B cell (primary cell): ENCODE results near the gene DOCK8. TPM values are rescaled to one million over a fixed set of nuclear protein-coding genes. Genes with fewer than 3 reads are reported as not detected.
"Not testable (repeated sequence)": the region's sequence is repeated elsewhere in the genome, so short reads cannot be mapped to it uniquely, and the experiment has no call there.

Experiments
- ATAC-seq: fragments of 200-7000 bp; cut with Tn5 transposase; one replicate; pipeline ENCODE4 v1.10.0; 2021; ENCODE audit warnings: low read depth, mild to moderate bottlenecking, moderate number of reproducible peaks, moderate library complexity
- CTCF ChIA-PET: fragments of 350-600 bp; sonication (Branson Sonifier 250); formaldehyde crosslinking; loops from one replicate; lab custom pipeline; 2021; ENCODE audit warnings: antibody characterized with exemption, inconsistent platforms; lab: Charles Lee
- POLR2A ChIA-PET: fragments of 350-600 bp; sonication (Branson Sonifier 250); formaldehyde crosslinking; loops from one replicate; lab custom pipeline; 2021; ENCODE audit warnings: antibody characterized with exemption; lab: Charles Lee
- DNase-seq: peaks from one replicate; pipeline ENCODE4 v3.0.0; 2013
- H2AFZ ChIP-seq: 2 replicates; pipeline ENCODE4 v1.6.1; 2012; ENCODE audit warnings: mild to moderate bottlenecking, low read depth, low read length; ENCODE audit not compliant: insufficient read depth, poor library complexity, severe bottlenecking
- H3K27ac ChIP-seq, 2 donors: 1 replicate in 1 of 2; 2 replicates in 1 of 2; pipeline ENCODE4 v1.5.1; 2012 to 2013; ENCODE audit warnings: low read length in 2 of 2, mild to moderate bottlenecking in 2 of 2, moderate library complexity in 1 of 2
- H3K27me3 ChIP-seq, 4 experiments: fragments of 200-600 bp in 1 of 4; sonication (generic) in 1 of 4; replicated peaks in 1 of 4; 1 replicate in 2 of 4; 2 replicates in 2 of 4; pipeline versions ENCODE4 v1.6.1 to v1.7.0; 2013 to 2016; ENCODE audit warnings: low read length in 3 of 4, mild to moderate bottlenecking in 2 of 4, mixed read lengths in 1 of 4, moderate library complexity in 1 of 4; ENCODE audit not compliant: insufficient read depth in 4 of 4, control insufficient read depth in 3 of 4; ENCODE audit errors: control extremely low read depth in 1 of 4
- H3K36me3 ChIP-seq, 2 experiments: replicated peaks in 1 of 2; 1 replicate in 1 of 2; 2 replicates in 1 of 2; pipeline versions ENCODE4 v1.6.1 to v1.7.1; 2013; ENCODE audit warnings: low read length in 1 of 2; ENCODE audit not compliant: insufficient read depth in 2 of 2, control insufficient read depth in 1 of 2; ENCODE audit errors: control extremely low read depth in 1 of 2, extremely low read depth in 1 of 2
- H3K4me1 ChIP-seq, 2 donors: fragments of 200-600 bp in 1 of 2; sonication (generic) in 1 of 2; 1 replicate in 1 of 2; 2 replicates in 1 of 2; pipeline versions ENCODE4 v1.5.1 to v1.6.1; 2013 to 2017; ENCODE audit warnings: low read length in 2 of 2; ENCODE audit not compliant: control insufficient read depth in 2 of 2, insufficient read depth in 2 of 2
- H3K4me2 ChIP-seq: replicated peaks from 2 replicates; pipeline ENCODE3; 2012; ENCODE audit warnings: mild to moderate bottlenecking, low read depth, low read length; ENCODE audit not compliant: poor library complexity, severe bottlenecking
- H3K4me3 ChIP-seq, 5 experiments: fragments of 200-600 bp in 1 of 5; sonication (generic) in 1 of 5; 1 replicate in 3 of 5; 2 replicates in 2 of 5; pipeline versions ENCODE4 v1.5.1 to v1.7.0; 2011 to 2016; ENCODE audit warnings: low read length in 4 of 5, mild to moderate bottlenecking in 4 of 5, low read depth in 2 of 5, control low read depth in 1 of 5, moderate library complexity in 1 of 5; ENCODE audit not compliant: insufficient read depth in 1 of 5; ENCODE audit errors: control extremely low read depth in 1 of 5, extremely low read depth in 1 of 5
- H3K79me2 ChIP-seq: fragments of 200-600 bp; sonication (generic); one replicate; pipeline ENCODE4 v1.6.0; 2016; ENCODE audit warnings: low read length; ENCODE audit not compliant: control insufficient read depth, insufficient read depth
- H3K9ac ChIP-seq: fragments of 200-600 bp; sonication (generic); 2 replicates; pipeline ENCODE4 v1.6.1; 2017; ENCODE audit warnings: mild to moderate bottlenecking, low read length, moderate library complexity
- H3K9me3 ChIP-seq, 3 donors: one replicate each; pipeline versions ENCODE4 v1.6.1 to v1.7.1; 2013; ENCODE audit warnings: low read length in 2 of 3; ENCODE audit not compliant: control insufficient read depth in 2 of 3, insufficient read depth in 1 of 3; ENCODE audit errors: control extremely low read depth in 1 of 3
- H4K20me1 ChIP-seq: 2 replicates; pipeline ENCODE4 v1.6.0; 2012; ENCODE audit warnings: mild to moderate bottlenecking, low read length; ENCODE audit not compliant: insufficient read depth, control insufficient read depth, poor library complexity, severe bottlenecking
- H3K27ac Mint-ChIP-seq: one replicate; pipeline ENCODE4 v1.8.0; 2021; ENCODE audit warnings: mixed read lengths
- H3K27me3 Mint-ChIP-seq: one replicate; pipeline ENCODE4 v1.8.0; 2021; ENCODE audit warnings: mixed read lengths
- H3K4me1 Mint-ChIP-seq: one replicate; pipeline ENCODE4 v1.8.0; 2021; ENCODE audit warnings: mixed read lengths
- H3K4me3 Mint-ChIP-seq: one replicate; pipeline ENCODE4 v1.8.0; 2021; ENCODE audit warnings: mixed read lengths
- H3K9me3 Mint-ChIP-seq: one replicate; pipeline ENCODE4 v1.8.0; 2022; ENCODE audit warnings: mixed read lengths; ENCODE audit not compliant: insufficient read depth
- EZH2 ChIP-seq: IDR thresholded peaks from 2 replicates; pipeline ENCODE4 v1.6.1; 2012; ENCODE audit warnings: borderline replicate concordance, low read depth, mild to moderate bottlenecking, moderate library complexity, low read length; ENCODE audit not compliant: insufficient read depth, poor library complexity, severe bottlenecking
- WGBS: methylation state at CpG from one replicate; pipeline ENCODE4 v1.1.5; 2013; ENCODE audit warnings: missing lambda C conversion rate; ENCODE audit not compliant: insufficient coverage; 5-methylcytosine and 5-hydroxymethylcytosine counted together
- intact Hi-C: fragments of 100-400 bp; cut with micrococcal nuclease; formaldehyde crosslinking; loops from one replicate; pipeline ENCODE4 v1.10.0; 2022
- polyA plus RNA-seq: library from polyadenylated mRNA; depleted of rRNA; stranded (reverse); fragments of >200 nt; gene quantifications from 2 replicates; pipeline ENCODE4 v1.2.3, GENCODE V29; 2012
- total RNA-seq, 2 donors: library from RNA; stranded (reverse); fragments of 120-200 nt in 1 of 2; gene quantifications; 1 replicate in 1 of 2; 2 replicates in 1 of 2; pipeline versions ENCODE4 v1.2.3 to v1.2.4, GENCODE V29; 2013 to 2022
- TF ChIP-seq, protein P1 (sequence below): fragments of 200-600 bp; IDR thresholded peaks from one replicate; pipeline ENCODE4 v1.8.0; 2022; ENCODE audit warnings: antibody characterized with exemption, mild to moderate bottlenecking

DOCK8 gene
- total and polyA plus RNA-seq, 2 donors (not counting 1 experiment from before 2014, with no cell fraction given) = 47.6 to 288 TPM

DNA sequence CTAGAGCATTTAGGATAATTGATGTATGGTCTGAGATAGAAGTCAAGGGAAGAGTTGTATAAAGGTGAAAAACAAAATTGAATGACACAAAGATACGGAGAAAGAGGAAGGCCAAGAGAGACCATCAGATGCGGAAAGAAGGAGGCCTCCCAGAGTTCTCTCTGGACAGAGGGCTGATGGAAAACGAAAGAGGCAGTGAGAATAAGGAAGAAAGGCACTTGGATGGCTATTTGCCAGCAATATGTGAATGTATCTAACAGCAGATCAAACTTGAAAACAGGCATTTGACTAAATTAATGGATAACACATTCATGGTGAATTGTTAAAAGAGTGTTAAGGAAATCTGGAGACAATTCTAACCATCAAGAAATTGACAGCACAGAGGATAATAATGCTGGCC lies 2.4 kb upstream of the DOCK8 start:
- no peaks in the 10 kb centered on the region for H3K9me3 Mint-ChIP-seq
- no peaks in the 10 kb centered on the region for H3K27me3 Mint-ChIP-seq
- Histone ChIP-seq H3K36me3 (no peaks in the 10 kb centered on the region), H4K20me1 (no peaks in the 10 kb centered on the region), H3K9me3 (no peaks in the 10 kb centered on the region), H2AFZ (no peak overlapping the region), H3K9ac (no peak overlapping the region), H3K79me2 (peaks cover 18% of the 10 kb centered on the region), H3K27ac (peak overlapping the region in 1 of 2 donors; percentile 1), H3K4me3 (no peak overlapping the region), H3K27me3 (no peaks in the 10 kb centered on the region), H3K4me1 (peaks cover 20 to 27% of the 10 kb centered on the region in 2 donors), H3K4me2 (no peak overlapping the region)
- no peak overlapping the region for H3K27ac Mint-ChIP-seq
- intact Hi-C loops = no loop called here
- H3K4me1 Mint-ChIP-seq = peaks cover 26% of the 10 kb centered on the region
- DNase-seq (no peak), ATAC-seq (no peak)
- CTCF ChIA-PET = no interaction called here
- POLR2A ChIA-PET = no interaction called here
- H3K4me3 Mint-ChIP-seq = no peak overlapping the region
- WGBS = 91% methylated on average over 3 of the region's 3 CpGs
- no peak for TF ChIP-seq EZH2
- TF ChIP-seq, protein P1, sequence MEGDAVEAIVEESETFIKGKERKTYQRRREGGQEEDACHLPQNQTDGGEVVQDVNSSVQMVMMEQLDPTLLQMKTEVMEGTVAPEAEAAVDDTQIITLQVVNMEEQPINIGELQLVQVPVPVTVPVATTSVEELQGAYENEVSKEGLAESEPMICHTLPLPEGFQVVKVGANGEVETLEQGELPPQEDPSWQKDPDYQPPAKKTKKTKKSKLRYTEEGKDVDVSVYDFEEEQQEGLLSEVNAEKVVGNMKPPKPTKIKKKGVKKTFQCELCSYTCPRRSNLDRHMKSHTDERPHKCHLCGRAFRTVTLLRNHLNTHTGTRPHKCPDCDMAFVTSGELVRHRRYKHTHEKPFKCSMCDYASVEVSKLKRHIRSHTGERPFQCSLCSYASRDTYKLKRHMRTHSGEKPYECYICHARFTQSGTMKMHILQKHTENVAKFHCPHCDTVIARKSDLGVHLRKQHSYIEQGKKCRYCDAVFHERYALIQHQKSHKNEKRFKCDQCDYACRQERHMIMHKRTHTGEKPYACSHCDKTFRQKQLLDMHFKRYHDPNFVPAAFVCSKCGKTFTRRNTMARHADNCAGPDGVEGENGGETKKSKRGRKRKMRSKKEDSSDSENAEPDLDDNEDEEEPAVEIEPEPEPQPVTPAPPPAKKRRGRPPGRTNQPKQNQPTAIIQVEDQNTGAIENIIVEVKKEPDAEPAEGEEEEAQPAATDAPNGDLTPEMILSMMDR = no peak

DNA sequence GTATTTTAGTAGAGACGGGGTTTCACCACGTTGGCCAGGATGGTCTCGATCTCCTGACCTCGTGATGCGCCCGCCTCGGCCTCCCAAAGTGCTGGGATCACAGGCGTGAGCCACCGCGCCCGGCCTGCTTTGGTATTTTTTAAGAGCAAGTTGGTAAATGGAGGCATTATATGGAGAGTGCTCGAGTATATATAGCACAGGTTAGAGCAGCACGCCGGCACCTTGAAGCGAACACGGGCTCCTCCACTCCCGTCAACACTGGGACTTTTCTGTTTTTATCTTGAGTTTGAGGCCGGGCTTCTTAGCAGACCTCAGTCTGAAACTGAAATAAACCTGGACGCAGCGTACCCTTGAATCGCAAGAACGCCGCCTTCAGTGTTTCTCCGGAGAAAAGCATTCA lies 764 bp upstream of the DOCK8 start:
- Histone ChIP-seq H3K4me3 (peak overlapping the region; percentile 63 to 83 (median 74)), H3K9ac (peak overlapping the region; percentile 83), H3K4me2 (peak overlapping the region; percentile 95), H2AFZ (peak overlapping the region; percentile 92), H3K79me2 (peaks cover 34% of the 10 kb centered on the region), H3K4me1 (peaks cover 24 to 32% of the 10 kb centered on the region in 2 donors), H3K27ac (peak overlapping the region; percentile 11 to 90)
- Mint-ChIP-seq H3K4me3 (peak overlapping the region; percentile 94), H3K27ac (peak overlapping the region; percentile 97), H3K4me1 (peaks cover 36% of the 10 kb centered on the region)
- not testable (repeated sequence) for H4K20me1 ChIP-seq, H3K27me3 ChIP-seq, ATAC-seq, H3K9me3 Mint-ChIP-seq, DNase-seq, H3K36me3 ChIP-seq, H3K27me3 Mint-ChIP-seq, H3K9me3 ChIP-seq
- WGBS = 90% methylated on average over 24 of the region's 24 CpGs
- intact Hi-C loops = loop anchor here (1.0 kb wide), 2 partner anchors 58 to 83 kb away; no protein-coding TSS in a partner anchor
- POLR2A ChIA-PET = interaction anchor here (0.7 to 2.2 kb wide), 5 partner anchors 10 to 84 kb away, joined by 3 to 17 read pairs (median 5); no protein-coding TSS in a partner anchor
- CTCF ChIA-PET = interaction anchor here (0.6 to 3.4 kb wide), 11 partner anchors 22 to 93 kb away, joined by 3 to 27 read pairs (median 6); no protein-coding TSS in a partner anchor
